Measurements from ENCODE around the gene CPSF7.
A peak's percentile ranks its signal among the peaks of the same experiment; 100 is the strongest.
"Not testable (repeated sequence)": the region's sequence is repeated elsewhere in the genome, so short reads cannot be mapped to it uniquely, and the experiment has no call there.

Gene CPSF7

GRCh38 chr11:61429691-61430582, at the start of gene CPSF7, which contains the start of gene SDHAF2:
Gene CPSF7 (minus strand): TSS chr11:61429975. CDS start chr11:61429235, 740 bp downstream.
Gene SDHAF2 (plus strand): TSS chr11:61430124. CDS start chr11:61430147, 23 bp downstream.
- DNase-seq, result peak; percentile 87

- DNase-seq, result no peak
These were observed 48.0 kb upstream of the CPSF7 start for GRCh38 chr11:61477727-61478148.

GRCh38 chr11:61477126-61477525, 47.4 kb upstream of the CPSF7 start:
- no peak for DNase-seq

GRCh38 chr11:61476371-61476770, 46.6 kb upstream of the CPSF7 start:
- no peak for DNase-seq

- DNase-seq, result no peak
These were observed 45.7 kb upstream of the CPSF7 start for GRCh38 chr11:61475433-61475832.

GRCh38 chr11:61474013-61474643, 44.4 kb upstream of the CPSF7 start:
- DNase-seq, result no peak

GRCh38 chr11:61473370-61474012, 43.7 kb upstream of the CPSF7 start:
- DNase-seq, result no peak

GRCh38 chr11:61472868-61473267, 43.1 kb upstream of the CPSF7 start:
- peak; percentile 92 for DNase-seq

GRCh38 chr11:61472282-61472681, 42.5 kb upstream of the CPSF7 start:
- DNase-seq, result no peak

GRCh38 chr11:61468002-61468401, 38.2 kb upstream of the CPSF7 start:
- no peak for DNase-seq

GRCh38 chr11:61467602-61468001, 37.8 kb upstream of the CPSF7 start:
- not testable (repeated sequence) for DNase-seq

GRCh38 chr11:61460986-61461385, 31.2 kb upstream of the CPSF7 start:
- DNase-seq, result no peak

- DNase-seq, result peak; percentile 88
These were observed 30.7 kb upstream of the CPSF7 start for GRCh38 chr11:61460474-61460881.

GRCh38 chr11:61454520-61454919, 24.7 kb upstream of the CPSF7 start:
- DNase-seq, result no peak

- DNase-seq, result no peak
These were observed 23.9 kb upstream of the CPSF7 start for GRCh38 chr11:61453695-61454094.

GRCh38 chr11:61452825-61453224, 23.1 kb upstream of the CPSF7 start:
- DNase-seq, result no peak

- no peak for DNase-seq
These were observed 18.8 kb upstream of the CPSF7 start for GRCh38 chr11:61448552-61448927.

GRCh38 chr11:61447601-61448551, 18.1 kb upstream of the CPSF7 start:
- DNase-seq, result no peak

- DNase-seq, result peak; percentile 64
These were observed 16.5 kb upstream of the CPSF7 start for GRCh38 chr11:61446211-61446651.

GRCh38 chr11:61445516-61445915, 15.7 kb upstream of the CPSF7 start:
- no peak for DNase-seq

GRCh38 chr11:61442616-61443015, 12.8 kb upstream of the CPSF7 start:
- no peak for DNase-seq

- no peak for DNase-seq
These were observed 9.8 kb upstream of the CPSF7 start for GRCh38 chr11:61439615-61440014.

Measured in NCI-H446 treated with DMSO at 0.1 percent for 48 hours (cell line).